ENCODE results near the gene DACH1. TPM values are rescaled to one million over a fixed set of nuclear protein-coding genes. Genes with fewer than 3 reads are reported as not detected.

DACH1 gene
- polyA plus RNA-seq, 3 donors, result 0.03 to 0.69 (median 0.26) TPM

DNA sequence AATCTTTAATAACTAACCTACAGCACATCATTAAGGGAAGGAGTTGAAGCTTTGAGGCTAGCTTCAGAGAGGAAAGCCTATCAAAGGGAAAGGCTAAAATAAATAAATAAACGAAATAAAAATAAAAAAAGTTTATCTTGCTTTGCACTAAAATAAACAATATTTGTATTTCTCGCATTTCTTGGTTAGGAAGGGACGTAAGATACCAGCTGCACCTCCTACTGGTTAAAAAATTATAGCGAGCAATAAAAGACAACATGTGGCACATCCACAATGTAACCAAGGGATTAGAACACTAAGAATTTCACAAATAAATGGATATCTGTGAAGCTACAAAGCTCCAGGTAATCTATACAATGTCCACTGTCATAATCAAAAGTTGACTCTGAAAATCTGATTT lies 194.5 kb downstream of the DACH1 start:
- Histone ChIP-seq H3K27me3 (ENCODE audit: control insufficient read depth in 2 of 2, insufficient read depth in 2 of 2, low read length in 2 of 2) (no peaks in the 10 kb centered on the region), H3K4me1 (ENCODE audit: control insufficient read depth in 1 of 2, insufficient read depth in 2 of 2, low read length in 2 of 2) (no peaks in the 10 kb centered on the region), H3K9ac (ENCODE audit: insufficient read depth, low read length, poor library complexity, severe bottlenecking) (no peak overlapping the region), H4K20me1 (ENCODE audit: insufficient read depth, low read length) (no peaks in the 10 kb centered on the region), H3K4me3 (replicated peaks in 1 of 3; ENCODE audit: low read depth in 2 of 3, low read length in 3 of 3) (no peak overlapping the region), H3K9me3 (replicated peaks in 1 of 2; ENCODE audit: control insufficient read depth in 1 of 2, insufficient read depth in 1 of 2, low read length in 2 of 2) (peaks cover 0 to 5% of the 10 kb centered on the region in 2 donors), H3K27ac (ENCODE audit: low read depth in 1 of 2, low read length in 2 of 2) (no peak overlapping the region), H3K36me3 (replicated peaks in 1 of 2; ENCODE audit: control insufficient read depth in 1 of 2, insufficient read depth in 2 of 2, low read length in 2 of 2) (no peaks in the 10 kb centered on the region), H2AFZ (ENCODE audit: insufficient read depth, low read depth, low read length, poor library complexity, severe bottlenecking) (no peak overlapping the region), H3K4me2 (replicated peaks; ENCODE audit: extremely low read depth, low read length, poor library complexity, severe bottlenecking) (no peak overlapping the region), H3K79me2 (ENCODE audit: insufficient read depth, low read length) (no peaks in the 10 kb centered on the region)
- intact Hi-C loops (cut with micrococcal nuclease), result no loop called here
- no peak for TF ChIP-seq CTCF (IDR thresholded peaks at IDR 0.05)
- H3K27me3 Mint-ChIP-seq (ENCODE audit: low read depth in 3 of 3), result no peaks in the 10 kb centered on the region
- H3K27ac Mint-ChIP-seq, result no peak overlapping the region
- DNase-seq, result no peak
- peaks cover 0 to 12% (median 3%) of the 10 kb centered on the region in 7 donors for H3K9me3 Mint-ChIP-seq
- H3K4me3 Mint-ChIP-seq, result no peak overlapping the region
- no CpG with 5 or more reads among the region's 4 CpGs for WGBS (ENCODE audit: insufficient coverage)
- H3K4me1 Mint-ChIP-seq, result no peaks in the 10 kb centered on the region
- peaks cover 0 to 2% of the 10 kb centered on the region in 2 donors for H3K36me3 Mint-ChIP-seq

GRCh38 chr13:71663431-71663830 lies 203.6 kb downstream of the DACH1 start:
- Histone ChIP-seq H3K27ac (ENCODE audit: low read depth in 1 of 2, low read length in 2 of 2) (no peak overlapping the region), H3K4me2 (replicated peaks; ENCODE audit: extremely low read depth, low read length, poor library complexity, severe bottlenecking) (no peak overlapping the region), H4K20me1 (ENCODE audit: insufficient read depth, low read length) (no peaks in the 10 kb centered on the region), H3K36me3 (replicated peaks in 1 of 2; ENCODE audit: control insufficient read depth in 1 of 2, insufficient read depth in 2 of 2, low read length in 2 of 2) (no peaks in the 10 kb centered on the region), H2AFZ (ENCODE audit: insufficient read depth, low read depth, low read length, poor library complexity, severe bottlenecking) (no peak overlapping the region), H3K9ac (ENCODE audit: insufficient read depth, low read length, poor library complexity, severe bottlenecking) (no peak overlapping the region), H3K27me3 (ENCODE audit: control insufficient read depth in 2 of 2, insufficient read depth in 2 of 2, low read length in 2 of 2) (no peaks in the 10 kb centered on the region), H3K79me2 (ENCODE audit: insufficient read depth, low read length) (no peaks in the 10 kb centered on the region), H3K9me3 (replicated peaks in 1 of 2; ENCODE audit: control insufficient read depth in 1 of 2, insufficient read depth in 1 of 2, low read length in 2 of 2) (no peaks in the 10 kb centered on the region), H3K4me3 (replicated peaks in 1 of 3; ENCODE audit: low read depth in 2 of 3, low read length in 3 of 3) (no peak overlapping the region), H3K4me1 (ENCODE audit: control insufficient read depth in 1 of 2, insufficient read depth in 2 of 2, low read length in 2 of 2) (no peaks in the 10 kb centered on the region)
- H3K4me3 Mint-ChIP-seq, result no peak overlapping the region
- H3K36me3 Mint-ChIP-seq, result no peaks in the 10 kb centered on the region
- DNase-seq, result no peak
- TF ChIP-seq CTCF (IDR thresholded peaks at IDR 0.05), result no peak
- H3K27ac Mint-ChIP-seq, result no peak overlapping the region
- H3K9me3 Mint-ChIP-seq, result no peaks in the 10 kb centered on the region
- H3K27me3 Mint-ChIP-seq (ENCODE audit: low read depth in 3 of 3), result no peaks in the 10 kb centered on the region
- no CpG with 5 or more reads among the region's 2 CpGs for WGBS (ENCODE audit: insufficient coverage)
- peaks cover 6% of the 10 kb centered on the region for H3K4me1 Mint-ChIP-seq
- intact Hi-C loops (cut with micrococcal nuclease), result no loop called here

Data from CD14-positive monocyte (primary cell).